Medulla oblongata (tissue), 1 donor: ENCODE data around the gene TRIL.

Experiments used
- DNase-seq: peaks from one replicate; pipeline ENCODE4 v3.0.0-alpha.2; 2015; ENCODE audit errors: extremely low spot score

Gene TRIL

DNA sequence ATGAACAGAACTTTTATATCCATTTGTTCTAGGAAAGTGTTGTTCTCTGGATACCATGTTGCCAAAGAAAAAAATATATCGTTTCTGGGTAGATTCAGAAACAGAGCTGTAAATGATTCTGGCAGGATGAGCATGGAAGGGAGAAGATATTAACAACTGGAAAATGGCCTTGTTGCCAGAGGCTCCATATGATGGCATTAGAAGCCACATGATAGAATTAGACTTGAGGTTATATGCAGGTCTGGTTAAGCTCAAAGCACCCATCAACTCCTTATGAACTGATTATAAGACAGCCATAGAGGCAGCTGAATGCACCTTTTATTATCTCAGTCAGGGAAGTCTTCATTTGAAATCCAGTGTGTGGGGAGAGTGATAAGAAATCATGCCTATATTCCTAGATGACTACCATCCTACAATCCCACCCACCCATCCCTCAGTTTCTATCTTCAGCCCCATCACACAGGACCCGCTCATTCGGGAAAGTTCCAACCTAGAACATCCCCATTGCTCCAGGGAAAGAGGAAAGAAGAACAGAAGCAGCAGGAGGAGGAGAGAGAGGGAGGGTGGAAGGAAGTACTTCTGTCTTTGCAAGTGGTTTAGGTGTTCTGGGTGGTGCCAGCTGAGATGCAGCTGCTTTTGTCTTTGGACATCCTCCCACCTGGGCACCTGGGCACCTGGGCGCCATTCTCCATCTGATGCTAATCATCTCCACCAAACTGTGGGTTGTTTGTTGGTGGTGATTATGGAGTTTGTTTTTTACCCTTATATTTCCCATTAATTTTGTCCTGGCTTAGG is 25.5 kb upstream of the TRIL start:
- no peak for DNase-seq

DNA sequence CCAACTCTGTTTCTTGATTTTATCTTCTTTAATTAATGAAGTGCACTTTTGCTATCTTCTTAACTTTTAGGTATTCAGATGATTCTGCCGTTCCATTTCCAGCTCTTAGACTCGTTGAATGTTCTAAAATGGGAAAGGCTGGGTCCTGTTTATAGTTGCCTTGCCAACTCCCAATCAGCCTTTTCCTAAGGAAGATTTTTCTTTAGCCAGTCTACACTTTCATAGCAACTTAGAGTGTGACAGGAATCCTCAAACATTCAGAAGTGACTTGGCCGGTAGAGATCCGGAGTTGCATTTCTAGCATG is 23.0 kb upstream of the TRIL start:
- DNase-seq: peak; percentile 67

DNA sequence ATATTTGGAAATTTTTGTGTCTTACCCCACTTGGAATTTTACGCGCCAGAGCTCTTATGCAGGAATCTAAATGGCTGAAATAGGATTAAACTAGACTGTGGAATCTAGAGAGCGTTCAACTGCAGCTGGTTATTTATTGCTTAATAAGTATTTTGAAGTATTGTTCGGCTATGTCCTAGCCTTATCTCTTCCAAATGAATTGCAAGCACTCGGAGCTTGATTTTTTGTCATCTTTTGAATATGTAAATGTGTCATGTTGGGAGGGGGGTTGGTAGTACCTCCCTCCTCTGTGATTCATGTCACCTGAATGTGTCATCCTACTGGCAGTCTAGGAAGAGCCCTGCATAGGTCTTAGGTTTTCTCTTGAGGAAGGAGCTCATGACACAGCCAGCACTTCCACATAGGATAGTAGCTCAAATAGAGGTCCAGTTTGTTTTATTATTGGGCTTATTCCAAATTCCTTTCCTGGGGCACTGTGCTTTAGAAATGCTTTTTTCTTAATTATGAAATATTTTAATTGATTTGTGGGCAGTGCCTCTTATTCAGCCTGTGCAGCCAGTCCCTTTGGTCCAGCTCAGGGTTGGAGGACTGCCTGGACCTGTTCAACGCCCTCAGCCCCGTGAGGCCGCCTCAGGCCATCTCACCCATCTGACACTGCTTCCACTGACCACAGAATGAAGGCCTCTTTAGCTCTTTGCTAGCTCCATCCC is 22.5 kb upstream of the TRIL start:
- DNase-seq: no peak

DNA sequence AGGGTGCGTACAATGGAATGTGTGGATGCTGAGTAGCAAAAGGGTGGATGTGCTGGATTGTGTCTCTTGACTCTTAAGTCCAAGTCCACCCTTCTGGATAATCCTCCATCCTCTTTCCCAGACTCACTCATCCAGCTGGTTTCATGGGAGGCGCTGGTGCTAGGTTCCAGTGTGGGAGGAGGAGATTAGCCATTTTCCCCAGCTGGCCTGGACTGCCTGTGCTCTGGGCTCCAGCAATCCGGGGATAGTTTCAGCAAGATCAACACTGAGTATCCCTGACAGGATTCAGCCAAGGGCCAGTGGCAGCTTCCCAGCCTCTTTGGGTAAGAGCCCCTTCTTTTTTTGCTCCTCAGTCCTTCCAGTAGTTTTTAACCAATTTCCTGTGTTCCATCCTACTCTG is 21.6 kb upstream of the TRIL start:
- DNase-seq: no peak

DNA sequence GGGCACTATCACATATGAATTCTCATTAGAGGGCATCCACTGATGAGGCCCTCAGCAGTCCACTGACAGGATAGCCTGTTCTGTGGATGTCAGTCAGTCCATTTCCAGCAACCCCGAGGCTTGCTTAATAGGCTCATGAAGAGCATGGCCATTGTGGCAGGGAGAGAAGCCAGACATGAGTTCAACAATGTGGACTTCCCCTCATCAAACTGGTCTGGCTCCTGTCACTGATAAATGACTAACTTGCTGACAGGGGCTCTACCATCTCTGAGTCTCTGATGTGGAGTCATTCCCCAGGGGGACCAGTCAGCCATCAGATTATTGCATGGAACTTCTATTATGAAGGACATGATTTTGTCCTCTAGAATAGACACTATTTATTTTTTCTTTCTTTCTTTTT is 19.8 kb upstream of the TRIL start:
- no peak for DNase-seq

DNA sequence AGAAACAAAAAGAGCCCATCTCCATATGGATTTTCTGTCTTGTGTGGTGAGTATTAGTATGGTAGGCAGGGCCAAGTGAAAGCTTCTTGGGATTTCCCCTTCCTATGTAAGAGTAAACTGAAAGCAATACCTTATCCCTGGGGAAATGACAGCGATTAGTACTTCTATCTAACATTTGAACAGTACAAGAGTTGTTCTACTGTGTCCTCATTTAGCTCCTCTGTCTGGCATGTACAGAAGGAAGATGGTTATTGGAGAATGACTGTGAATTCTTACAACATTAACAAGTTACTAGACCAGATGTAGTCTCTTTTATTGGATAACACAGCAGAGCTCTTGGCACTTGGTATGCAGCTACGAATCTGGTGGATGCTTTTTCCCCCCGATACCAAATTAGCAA is 17.9 kb upstream of the TRIL start:
- DNase-seq: no peak

DNA sequence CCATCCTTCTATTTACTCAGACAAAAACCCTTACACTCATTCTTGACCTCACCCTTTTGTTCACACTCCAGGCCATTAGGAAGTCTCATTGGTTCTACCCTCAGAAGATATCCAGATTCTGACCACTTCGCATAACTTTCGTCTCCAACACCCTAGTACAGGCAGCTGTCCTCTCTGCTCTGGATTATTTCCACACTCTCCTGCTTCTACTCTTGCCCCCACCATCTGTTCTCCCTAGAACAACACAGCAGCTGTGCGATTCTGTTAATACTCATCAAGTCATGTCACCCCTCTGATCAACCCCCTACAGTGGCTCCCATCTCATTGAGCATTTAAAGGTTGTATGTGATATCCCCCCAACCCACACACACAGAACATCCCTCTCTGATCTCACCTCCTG is 15.5 kb upstream of the TRIL start:
- DNase-seq: no peak

DNA sequence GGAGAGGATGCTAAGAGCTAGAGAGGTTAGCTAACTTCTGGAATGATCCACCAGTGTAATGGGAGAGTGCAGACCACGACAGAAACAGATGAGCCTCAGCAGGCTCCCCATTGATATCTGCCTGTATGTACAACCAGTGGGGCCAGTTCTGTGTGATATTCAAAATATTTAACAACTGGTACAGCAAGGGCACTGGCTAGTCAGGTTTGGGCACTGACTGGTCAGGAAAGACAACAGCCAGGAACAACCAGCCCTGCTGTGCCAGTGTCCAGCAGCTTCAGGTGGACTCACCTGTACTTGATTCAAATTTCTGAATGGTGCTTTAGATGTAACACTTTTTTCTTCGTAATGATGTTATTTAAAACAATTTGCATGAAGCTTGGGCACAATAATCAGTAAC is 5.9 kb upstream of the TRIL start:
- DNase-seq: no peak

DNA sequence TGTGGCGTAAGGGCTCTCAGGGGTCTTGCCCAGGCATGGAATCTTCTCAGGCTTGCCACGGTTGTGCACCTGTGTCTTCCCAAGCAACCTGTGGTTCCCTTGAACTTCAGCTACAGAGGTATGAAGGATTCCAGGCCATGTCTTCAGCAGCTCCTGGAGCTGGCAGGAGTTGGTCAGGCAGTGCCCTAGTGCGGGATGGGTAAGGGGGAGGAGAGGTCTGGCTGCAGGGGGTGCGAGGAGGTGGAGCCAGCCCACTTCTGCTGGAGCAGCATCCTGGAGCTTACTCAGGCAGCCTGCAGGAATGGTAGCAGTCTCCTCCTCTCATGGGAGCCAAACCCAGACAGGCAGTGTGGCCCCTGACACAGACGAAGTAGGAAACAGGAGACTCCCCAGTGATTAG is 3.8 kb upstream of the TRIL start:
- DNase-seq: no peak

DNA sequence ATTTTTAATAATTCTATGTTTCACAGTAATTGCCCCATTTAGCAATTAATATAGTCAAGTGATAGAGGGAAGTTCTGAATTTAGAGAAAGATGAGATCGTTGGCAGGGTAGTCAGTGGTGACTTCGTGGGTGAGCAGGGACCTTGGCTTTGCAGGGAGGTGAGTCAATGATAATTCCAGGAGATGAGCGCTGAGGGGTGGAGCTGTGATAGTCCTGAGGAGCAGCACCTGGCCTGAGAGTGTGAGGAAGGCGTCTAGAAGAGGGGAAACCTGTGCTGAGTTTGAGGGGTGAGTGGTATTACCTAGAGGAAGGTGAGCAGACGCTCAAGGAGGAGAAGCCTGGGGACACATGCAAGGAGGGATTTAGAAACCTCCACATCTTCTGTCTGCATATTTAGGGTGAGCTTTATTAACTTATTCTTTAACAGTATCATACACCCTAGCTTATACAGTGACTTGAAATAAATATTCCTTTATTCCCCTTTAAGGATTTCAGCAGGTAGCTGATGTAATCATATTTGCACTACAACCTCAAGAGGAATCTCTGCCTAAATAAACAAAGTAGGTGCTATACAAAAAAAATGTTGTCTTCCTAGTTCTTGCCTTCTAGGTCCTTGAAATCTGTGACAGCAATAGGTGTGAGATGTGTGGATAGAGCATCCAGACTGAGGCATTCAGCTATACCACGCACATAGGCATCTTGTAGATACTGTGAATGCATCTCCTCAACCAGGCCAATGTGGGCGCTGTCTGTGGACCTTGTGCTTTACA is 2.1 kb upstream of the TRIL start:
- DNase-seq: no peak

DNA sequence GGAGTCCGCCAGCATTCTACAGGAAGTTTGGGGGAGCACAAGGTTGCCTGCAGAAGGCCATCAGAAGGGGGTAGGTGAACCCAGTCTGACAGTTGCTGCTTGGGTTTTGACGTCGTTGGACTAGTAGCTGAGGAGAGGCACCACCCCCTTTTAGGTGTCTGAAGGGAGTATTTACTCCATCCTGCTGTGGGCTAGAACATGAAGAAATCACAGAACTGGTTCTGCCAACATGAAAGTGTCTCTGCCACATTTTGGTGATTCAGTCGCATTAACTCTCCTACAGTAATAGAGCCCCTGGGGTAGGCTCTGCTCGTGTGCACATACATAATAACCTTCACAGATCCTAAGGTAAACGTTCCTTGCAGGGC is 834 bp upstream of the TRIL start:
- DNase-seq: no peak

DNA sequence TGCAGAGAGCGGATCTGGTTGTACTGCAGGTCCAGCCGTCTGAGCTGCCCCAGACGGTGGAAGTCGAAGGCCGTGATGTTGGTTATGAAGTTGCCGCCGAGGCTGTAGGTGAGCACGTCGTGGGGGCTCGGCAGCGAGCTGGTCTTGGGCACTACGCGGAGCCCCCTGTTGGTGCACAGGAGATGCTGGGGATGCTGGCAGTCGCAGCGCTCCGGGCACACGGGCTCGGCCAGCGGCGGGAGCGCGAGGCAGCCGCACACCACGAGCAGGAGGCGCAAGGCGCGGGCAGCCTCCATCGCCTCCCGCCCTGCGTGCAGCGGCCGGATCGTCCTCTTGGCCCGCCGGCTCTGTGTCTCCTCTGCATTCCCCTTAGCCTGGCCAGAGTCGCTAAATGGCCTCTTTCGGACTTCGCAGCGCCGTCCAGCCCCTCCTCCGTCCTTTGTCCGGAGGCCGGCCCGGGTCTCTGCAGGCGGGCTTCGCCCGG is 337 bp downstream of the TRIL start:
- DNase-seq: no peak

DNA sequence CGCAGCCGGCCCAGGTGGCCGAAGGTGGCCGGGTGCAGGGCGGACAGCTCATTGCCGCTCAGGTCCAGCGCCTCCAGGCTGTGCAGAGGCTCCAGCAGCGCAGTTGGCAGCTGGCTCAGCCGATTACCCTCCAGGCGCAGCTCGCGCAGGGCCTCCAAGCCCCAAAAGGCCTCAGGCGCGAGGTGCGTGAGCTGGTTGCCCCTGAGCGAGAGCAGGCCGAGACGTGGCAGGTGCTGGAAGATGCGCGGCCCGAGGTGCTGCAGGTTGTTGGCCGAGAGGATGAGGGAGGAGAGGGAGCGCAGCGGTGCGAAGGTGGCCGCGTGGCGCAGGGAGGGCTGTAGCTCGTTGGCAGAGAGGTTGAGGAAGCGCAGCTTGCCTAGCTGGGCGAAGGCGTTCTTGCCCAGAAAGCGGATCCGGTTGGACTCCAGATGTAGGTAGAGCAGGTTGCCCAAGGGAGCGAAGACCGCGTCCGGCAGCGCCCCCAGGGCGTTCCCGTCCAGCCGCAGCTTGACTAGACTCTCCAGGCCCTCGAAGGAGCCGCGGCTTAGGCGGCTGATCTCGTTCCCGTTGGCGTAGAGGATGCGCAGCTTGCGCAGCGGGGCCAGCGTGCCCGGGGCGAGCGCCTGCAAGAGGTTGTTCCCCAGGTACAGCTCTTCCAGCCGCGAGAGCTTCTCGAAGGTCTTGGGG is 923 bp downstream of the TRIL start:
- DNase-seq: no peak

DNA sequence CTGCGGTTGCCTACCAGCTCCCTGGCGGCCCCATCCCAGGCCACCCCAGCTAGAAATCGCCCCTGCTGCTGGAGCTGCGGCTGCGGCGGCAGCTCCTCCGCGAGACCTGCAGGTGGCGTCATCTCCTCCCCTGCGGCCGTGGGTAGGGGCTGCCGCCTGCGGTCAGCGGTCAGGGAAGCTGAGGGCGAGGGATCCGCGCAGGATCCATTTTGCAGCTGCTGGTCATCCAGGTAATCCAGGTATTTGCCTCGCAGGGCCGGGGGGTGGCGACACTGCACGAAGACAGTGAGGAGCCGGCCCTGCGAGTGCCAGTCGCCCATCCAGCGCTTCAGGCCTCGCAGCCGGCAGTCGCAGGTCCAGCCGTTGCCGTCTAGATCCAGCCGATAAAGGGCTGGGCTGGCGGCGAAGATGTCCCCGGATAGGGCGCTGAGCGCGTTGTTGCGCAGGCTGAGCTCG is 1.5 kb downstream of the TRIL start:
- peak; percentile 43 for DNase-seq

DNA sequence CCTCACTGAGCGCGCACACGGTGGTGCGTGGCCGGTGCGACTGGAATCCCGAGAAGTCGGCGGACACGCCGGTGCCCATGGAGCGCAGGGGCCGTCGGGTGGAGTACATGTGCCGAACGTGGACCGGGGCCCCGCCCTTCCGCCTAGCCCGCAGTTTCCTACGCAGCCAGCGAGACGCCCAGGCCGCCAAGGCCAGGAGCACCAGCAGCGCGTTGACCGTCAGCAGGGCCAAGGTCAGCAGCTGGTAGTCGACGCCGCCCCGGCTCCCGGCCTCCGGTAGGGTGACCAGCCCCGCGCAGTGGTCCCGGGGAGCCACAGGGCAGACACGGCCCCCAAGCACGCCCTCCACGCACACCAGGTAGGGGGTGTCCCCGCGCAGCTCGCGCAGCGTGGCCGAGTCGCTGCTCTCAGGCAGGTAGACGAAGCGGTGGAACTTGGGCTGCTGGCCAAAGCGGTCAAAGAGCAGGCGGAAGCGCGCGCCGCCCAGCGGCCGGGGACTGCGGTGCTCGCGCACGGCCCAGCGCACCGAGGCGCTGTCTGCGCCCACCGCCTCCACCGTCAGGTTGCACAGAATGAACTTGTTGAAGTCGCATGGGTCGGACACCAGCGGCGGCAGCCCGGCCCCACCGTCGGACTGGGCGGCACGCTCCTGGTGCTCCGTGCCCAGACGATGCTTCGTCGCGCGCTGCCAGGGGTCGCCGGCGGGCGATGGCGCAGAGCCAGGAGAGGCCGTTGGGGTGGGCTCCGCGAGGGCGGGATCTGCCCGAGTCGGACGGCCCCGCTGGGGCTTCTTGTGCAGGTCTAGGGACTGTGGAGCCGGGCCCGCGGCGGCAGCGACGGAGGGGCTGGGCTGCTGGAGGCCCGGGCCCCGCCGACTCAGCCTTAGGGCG is 2.2 kb downstream of the TRIL start:
- peak; percentile 65 for DNase-seq

DNA sequence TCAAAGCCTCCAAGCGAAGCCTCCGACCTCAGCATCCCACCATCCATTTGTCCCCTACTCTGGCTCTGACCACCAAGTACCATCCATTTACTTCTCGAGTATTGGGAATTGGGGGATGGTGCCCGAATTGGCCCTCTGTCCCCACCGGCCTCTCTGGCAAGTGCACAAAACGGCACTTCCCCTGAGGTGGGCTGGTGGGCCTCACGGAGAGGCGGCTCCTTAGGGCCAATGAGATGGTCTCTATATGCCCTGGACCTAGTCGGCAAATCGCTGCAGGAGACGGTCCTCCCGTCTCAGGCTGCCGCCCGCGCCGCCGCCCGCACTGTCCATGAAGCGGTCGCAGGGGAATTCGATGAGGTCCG is 2.8 kb downstream of the TRIL start:
- no peak for DNase-seq

DNA sequence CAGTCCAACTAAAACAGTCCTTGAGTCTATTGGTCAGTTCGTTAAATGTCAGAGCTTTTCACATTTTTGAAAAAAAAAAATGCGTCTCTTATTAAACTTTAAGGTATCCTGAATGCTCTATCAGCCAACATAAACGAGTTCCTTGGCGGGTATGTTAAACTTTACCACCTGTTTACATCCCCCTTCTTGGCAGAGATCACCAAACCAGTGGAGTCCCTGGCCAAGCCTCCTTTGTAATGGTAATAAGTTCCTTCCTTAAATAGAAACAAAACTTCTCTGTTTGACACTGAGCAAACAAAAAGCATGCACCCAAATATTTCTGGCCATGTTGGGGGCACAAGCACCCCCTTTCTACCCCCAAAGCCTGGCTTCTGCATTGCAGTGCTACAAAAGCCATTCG is 3.2 kb downstream of the TRIL start:
- peak; percentile 34 for DNase-seq

DNA sequence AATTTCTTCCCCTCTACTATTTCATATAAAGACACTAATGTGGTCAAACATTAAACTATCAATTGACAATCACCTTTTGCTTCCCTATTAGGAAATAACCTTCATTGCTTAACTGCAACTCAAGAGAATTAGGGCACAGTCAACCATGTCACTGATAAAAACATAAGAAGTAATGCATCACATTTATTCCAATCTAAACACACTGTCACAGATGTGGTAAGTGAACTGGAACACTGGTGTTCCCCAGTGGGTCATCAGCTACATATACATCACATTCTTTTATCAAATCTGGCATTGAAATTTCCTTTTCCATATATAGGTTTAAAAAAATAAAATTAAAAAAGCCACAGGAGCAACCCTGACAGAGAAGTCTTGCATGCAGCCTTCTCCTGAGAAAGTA is 3.7 kb downstream of the TRIL start:
- DNase-seq: no peak

DNA sequence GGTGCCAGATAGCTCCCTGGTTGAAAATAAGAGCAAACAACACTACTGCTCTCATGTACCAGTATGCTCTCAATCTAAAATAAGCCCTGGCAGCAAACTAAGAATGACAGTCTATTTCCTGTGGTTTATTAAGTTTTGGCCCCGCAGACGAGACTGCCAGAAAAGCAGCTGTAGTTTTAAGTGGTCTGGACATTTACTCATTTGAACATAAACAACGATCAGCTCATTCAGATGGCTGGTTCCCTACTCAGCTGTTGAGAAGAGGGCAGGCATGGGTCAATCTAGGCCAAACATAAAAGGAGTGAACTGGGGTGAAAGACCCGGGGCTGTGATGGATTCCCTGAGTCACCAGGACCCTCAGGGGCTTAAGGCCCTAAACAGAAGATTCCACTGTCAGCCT is 4.5 kb downstream of the TRIL start:
- no peak for DNase-seq

DNA sequence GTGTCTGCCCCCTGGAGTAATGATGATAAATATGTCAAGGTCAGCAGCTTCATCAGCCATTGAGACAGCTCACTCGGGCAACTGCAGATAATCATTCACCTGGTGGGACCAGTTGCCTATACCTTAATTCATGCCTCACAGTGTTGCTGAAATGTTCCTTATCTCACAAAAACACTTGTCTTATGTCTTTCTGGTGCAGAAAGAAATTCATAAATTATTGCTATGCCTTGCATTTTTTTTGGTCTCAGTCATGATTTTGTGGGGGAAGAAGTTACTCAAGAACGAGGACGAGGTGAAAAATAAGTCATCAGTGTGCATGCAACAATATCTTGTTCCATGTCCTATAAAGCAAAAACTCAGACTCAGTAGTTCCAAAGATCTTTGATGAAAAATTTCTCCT is 16.0 kb downstream of the TRIL start:
- DNase-seq: no peak

DNA sequence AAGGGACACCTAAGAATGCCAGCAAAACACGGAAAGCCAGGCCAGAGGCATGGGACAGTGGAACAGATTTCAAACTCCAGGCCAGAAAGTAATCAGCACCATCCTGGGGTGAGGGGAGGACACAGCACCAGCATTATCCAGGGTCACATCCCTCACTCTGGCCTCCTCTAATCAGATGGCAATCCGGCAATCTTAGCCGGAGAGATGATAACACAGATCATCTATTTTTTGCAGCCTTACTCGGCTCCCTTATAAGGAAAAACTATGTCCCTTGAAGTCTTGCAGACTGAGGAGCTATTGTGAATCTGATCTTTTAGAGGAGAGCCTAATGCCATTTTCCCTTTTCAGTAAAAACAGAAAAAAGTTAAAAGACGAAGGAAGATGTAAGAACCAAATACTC is 16.5 kb downstream of the TRIL start:
- no peak for DNase-seq
